HEK293 (cell line): Measurements from ENCODE around the gene PUDP.

ENCODE experiments used
- CTCF ChIA-PET: fragments of 350-600 bp; formaldehyde crosslinking; extraction: SDS; loops from one replicate; lab custom pipeline; 2021; ENCODE audit warnings: antibody characterized with exemption; lab: Yijun Ruan, JAX
- POLR2A ChIA-PET: fragments of 300-600 bp; formaldehyde crosslinking; extraction: SDS; loops from one replicate; lab custom pipeline; 2020; ENCODE audit warnings: antibody characterized with exemption, inconsistent platforms; lab: Yijun Ruan, JAX
- H3K27ac ChIP-seq: fragments of 200-500 bp; sonication (Bioruptor generic); 2 replicates; pipeline ENCODE4 v1.5.1; 2014; ENCODE audit warnings: low read depth, low read length, control low read depth, inconsistent platforms; ENCODE audit errors: extremely low read depth
- H3K36me3 ChIP-seq, 2 experiments: fragments of 200-500 bp in 1 of 2; sonication (Bioruptor generic) in 1 of 2; 1 replicate in 1 of 2; 2 replicates in 1 of 2; pipeline ENCODE4 v1.5.1; 2014 to 2017; ENCODE audit warnings: inconsistent platforms in 2 of 2, low read length in 2 of 2; ENCODE audit not compliant: control insufficient read depth in 2 of 2, insufficient read depth in 1 of 2
- H3K4me1 ChIP-seq: fragments of 200-500 bp; sonication (Bioruptor generic); 2 replicates; pipeline ENCODE4 v1.5.1; 2014; ENCODE audit warnings: mild to moderate bottlenecking, low read length, inconsistent platforms; ENCODE audit not compliant: control insufficient read depth, insufficient read depth
- H3K4me3 ChIP-seq: 2 replicates; pipeline ENCODE4 v1.5.1; 2011; ENCODE audit warnings: low read depth, mild to moderate bottlenecking, control low read depth, low read length, moderate library complexity
- H3K9me3 ChIP-seq: fragments of 200-500 bp; sonication (Bioruptor generic); 2 replicates; pipeline ENCODE4 v1.5.1; 2014; ENCODE audit warnings: low read depth, low read length, inconsistent platforms; ENCODE audit not compliant: control insufficient read depth, insufficient read depth
- HOXC10 ChIP-seq: sonication (generic); formaldehyde crosslinking; IDR thresholded peaks from 2 replicates; pipeline ENCODE4 v1.8.1; 2023; ENCODE audit warnings: mild to moderate bottlenecking, missing genetic modification reagents
- PRDM1 ChIP-seq: fragments of 450-650 bp; formaldehyde crosslinking; IDR thresholded peaks from 2 replicates; pipeline ENCODE4; 2016; ENCODE audit warnings: missing biosample characterization, missing genetic modification characterization
- SP2 ChIP-seq: fragments of 450-650 bp; formaldehyde crosslinking; IDR thresholded peaks from 2 replicates; pipeline ENCODE4 v1.5.1; 2016; ENCODE audit warnings: missing biosample characterization, missing genetic modification characterization
- ZFP3 ChIP-seq: fragments of 450-650 bp; formaldehyde crosslinking; IDR thresholded peaks from 2 replicates; pipeline ENCODE4 v1.5.1; 2016; ENCODE audit warnings: low read depth, missing biosample characterization, missing genetic modification characterization
- ZFP41 ChIP-seq: fragments of 450-650 bp; formaldehyde crosslinking; IDR thresholded peaks from 2 replicates; pipeline ENCODE4 v1.5.1; 2016; ENCODE audit warnings: missing biosample characterization, missing genetic modification characterization, borderline replicate concordance
- ZFP69B ChIP-seq: fragments of 450-650 bp; formaldehyde crosslinking; IDR thresholded peaks from 2 replicates; pipeline ENCODE4 v1.5.1; 2016; ENCODE audit warnings: missing biosample characterization, missing genetic modification characterization
- ZNF132 ChIP-seq: fragments of 450-650 bp; formaldehyde crosslinking; IDR thresholded peaks from 2 replicates; pipeline ENCODE4 v1.5.1; 2017; ENCODE audit warnings: missing biosample characterization, missing genetic modification characterization, borderline replicate concordance
- ZNF19 ChIP-seq: fragments of 450-650 bp; formaldehyde crosslinking; IDR thresholded peaks from 2 replicates; pipeline ENCODE4; 2016; ENCODE audit warnings: missing biosample characterization, missing genetic modification characterization, low read depth
- ZNF311 ChIP-seq: fragments of 450-650 bp; formaldehyde crosslinking; IDR thresholded peaks from 2 replicates; pipeline ENCODE4 v1.5.1; 2017; ENCODE audit warnings: missing biosample characterization, missing genetic modification characterization, borderline replicate concordance
- ZNF473 ChIP-seq: fragments of 450-650 bp; formaldehyde crosslinking; IDR thresholded peaks from 2 replicates; pipeline ENCODE4 v1.5.1; 2017; ENCODE audit warnings: missing biosample characterization, missing genetic modification characterization
- ZNF610 ChIP-seq: fragments of 450-650 bp; formaldehyde crosslinking; IDR thresholded peaks from 2 replicates; pipeline ENCODE4 v1.5.1; 2016; ENCODE audit warnings: missing biosample characterization, missing genetic modification characterization, borderline replicate concordance
- ZXDB ChIP-seq: fragments of 450-650 bp; formaldehyde crosslinking; IDR thresholded peaks from 2 replicates; pipeline ENCODE4 v1.5.1; 2016; ENCODE audit warnings: missing biosample characterization, missing genetic modification characterization
- TF ChIP-seq, protein P1 (sequence below): fragments of 450-650 bp; formaldehyde crosslinking; IDR thresholded peaks from 2 replicates; pipeline ENCODE4 v1.5.1; 2016; ENCODE audit warnings: missing biosample characterization, missing genetic modification characterization
- TF ChIP-seq, protein P2 (sequence below): IDR thresholded peaks from 2 replicates; pipeline ENCODE4 v1.6.1; 2011; ENCODE audit warnings: mild to moderate bottlenecking, low read depth, low read length, borderline replicate concordance
- TF ChIP-seq, protein P3 (sequence below): fragments of 450-650 bp; formaldehyde crosslinking; IDR thresholded peaks from 2 replicates; pipeline ENCODE4 v1.5.1; 2016; ENCODE audit warnings: missing biosample characterization, missing genetic modification characterization
- TF ChIP-seq, protein P4 (sequence below): fragments of 450-650 bp; IDR thresholded peaks from 2 replicates; pipeline ENCODE4 v1.5.1; 2018; ENCODE audit warnings: missing biosample characterization, missing genetic modification characterization
- TF ChIP-seq, protein P5 (sequence below): fragments of 450-650 bp; formaldehyde crosslinking; IDR thresholded peaks from 2 replicates; pipeline ENCODE4 v1.5.1; 2016; ENCODE audit warnings: missing biosample characterization, missing genetic modification characterization
- TF ChIP-seq, protein P6 (sequence below): fragments of 450-650 bp; formaldehyde crosslinking; IDR thresholded peaks from 2 replicates; pipeline ENCODE4 v1.5.1; 2016; ENCODE audit warnings: missing biosample characterization, missing genetic modification characterization, low read depth
- TF ChIP-seq, protein P7 (sequence below): fragments of 450-650 bp; formaldehyde crosslinking; IDR thresholded peaks from 2 replicates; pipeline ENCODE4 v1.5.1; 2016; ENCODE audit warnings: missing biosample characterization, missing genetic modification characterization, low read depth
- TF ChIP-seq, protein P8 (sequence below): fragments of 450-650 bp; formaldehyde crosslinking; IDR thresholded peaks from 2 replicates; pipeline ENCODE4 v1.5.1; 2017; ENCODE audit warnings: missing biosample characterization, mild to moderate bottlenecking, missing genetic modification characterization, moderate library complexity
- TF ChIP-seq, protein P9 (sequence below): fragments of 450-650 bp; formaldehyde crosslinking; IDR thresholded peaks from 2 replicates; pipeline ENCODE4 v1.5.1; 2016; ENCODE audit warnings: missing biosample characterization, missing genetic modification characterization

Gene PUDP

DNA sequence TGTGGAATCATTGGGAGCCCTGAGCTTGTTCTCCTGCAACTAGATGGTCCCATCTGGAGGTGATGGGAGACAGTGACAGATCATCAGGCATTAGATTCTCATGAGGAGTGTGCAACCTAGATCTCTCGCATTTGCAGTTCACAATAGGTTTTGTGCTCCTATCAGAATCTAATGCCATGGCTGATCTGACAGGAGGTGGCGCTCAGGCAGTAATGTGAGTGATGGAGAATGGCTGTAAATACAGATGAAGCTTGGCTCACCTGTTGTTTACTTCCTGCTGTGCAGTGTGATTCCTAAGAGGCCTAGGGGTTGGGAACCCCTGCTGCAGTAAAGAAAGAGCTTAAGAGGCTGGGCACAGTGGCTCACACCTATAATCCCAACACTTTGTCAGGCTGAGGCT lies 42.2 kb upstream of the PUDP start:
- Histone ChIP-seq H3K4me1 (no peaks in the 10 kb centered on the region), H3K4me3 (no peak overlapping the region), H3K36me3 (no peaks in the 10 kb centered on the region), H3K9me3 (no peaks in the 10 kb centered on the region), H3K27ac (no peak overlapping the region)
- CTCF ChIA-PET: interaction anchor here (0.6 kb wide), 1 partner anchor 1549 kb away, joined by 3 read pairs; no protein-coding TSS in a partner anchor
- POLR2A ChIA-PET: no interaction called here
- TF ChIP-seq ZXDB (tag by site-specific recombination): no peak
- TF ChIP-seq, protein P1, sequence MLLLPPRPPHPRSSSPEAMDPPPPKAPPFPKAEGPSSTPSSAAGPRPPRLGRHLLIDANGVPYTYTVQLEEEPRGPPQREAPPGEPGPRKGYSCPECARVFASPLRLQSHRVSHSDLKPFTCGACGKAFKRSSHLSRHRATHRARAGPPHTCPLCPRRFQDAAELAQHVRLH (tag by site-specific recombination): no peak
- TF ChIP-seq ZNF610 (tag by site-specific recombination): no peak
- TF ChIP-seq, protein P2, sequence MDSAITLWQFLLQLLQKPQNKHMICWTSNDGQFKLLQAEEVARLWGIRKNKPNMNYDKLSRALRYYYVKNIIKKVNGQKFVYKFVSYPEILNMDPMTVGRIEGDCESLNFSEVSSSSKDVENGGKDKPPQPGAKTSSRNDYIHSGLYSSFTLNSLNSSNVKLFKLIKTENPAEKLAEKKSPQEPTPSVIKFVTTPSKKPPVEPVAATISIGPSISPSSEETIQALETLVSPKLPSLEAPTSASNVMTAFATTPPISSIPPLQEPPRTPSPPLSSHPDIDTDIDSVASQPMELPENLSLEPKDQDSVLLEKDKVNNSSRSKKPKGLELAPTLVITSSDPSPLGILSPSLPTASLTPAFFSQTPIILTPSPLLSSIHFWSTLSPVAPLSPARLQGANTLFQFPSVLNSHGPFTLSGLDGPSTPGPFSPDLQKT: no peak
- no peak for TF ChIP-seq ZNF311 (tag by site-specific recombination)
- TF ChIP-seq PRDM1: no peak
- no peak for TF ChIP-seq ZFP3 (tag by site-specific recombination)
- no peak for TF ChIP-seq ZFP69B (tag by site-specific recombination)
- TF ChIP-seq ZNF132: no peak
- no peak for TF ChIP-seq HOXC10
- TF ChIP-seq, protein P3, sequence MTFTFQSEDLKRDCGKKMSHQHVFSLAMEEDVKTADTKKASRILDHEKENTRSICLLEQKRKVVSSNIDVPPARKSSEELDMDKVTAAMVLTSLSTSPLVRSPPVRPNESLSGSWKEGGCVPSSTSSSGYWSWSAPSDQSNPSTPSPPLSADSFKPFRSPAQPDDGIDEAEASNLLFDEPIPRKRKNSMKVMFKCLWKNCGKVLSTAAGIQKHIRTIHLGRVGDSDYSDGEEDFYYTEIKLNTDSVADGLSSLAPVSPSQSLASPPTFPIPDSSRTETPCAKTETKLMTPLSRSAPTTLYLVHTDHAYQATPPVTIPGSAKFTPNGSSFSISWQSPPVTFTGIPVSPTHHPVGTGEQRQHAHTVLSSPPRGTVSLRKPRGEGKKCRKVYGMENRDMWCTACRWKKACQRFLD (tag by site-specific recombination): no peak
- TF ChIP-seq, protein P4, sequence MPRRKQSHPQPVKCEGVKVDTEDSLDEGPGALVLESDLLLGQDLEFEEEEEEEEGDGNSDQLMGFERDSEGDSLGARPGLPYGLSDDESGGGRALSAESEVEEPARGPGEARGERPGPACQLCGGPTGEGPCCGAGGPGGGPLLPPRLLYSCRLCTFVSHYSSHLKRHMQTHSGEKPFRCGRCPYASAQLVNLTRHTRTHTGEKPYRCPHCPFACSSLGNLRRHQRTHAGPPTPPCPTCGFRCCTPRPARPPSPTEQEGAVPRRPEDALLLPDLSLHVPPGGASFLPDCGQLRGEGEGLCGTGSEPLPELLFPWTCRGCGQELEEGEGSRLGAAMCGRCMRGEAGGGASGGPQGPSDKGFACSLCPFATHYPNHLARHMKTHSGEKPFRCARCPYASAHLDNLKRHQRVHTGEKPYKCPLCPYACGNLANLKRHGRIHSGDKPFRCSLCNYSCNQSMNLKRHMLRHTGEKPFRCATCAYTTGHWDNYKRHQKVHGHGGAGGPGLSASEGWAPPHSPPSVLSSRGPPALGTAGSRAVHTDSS (tag by site-specific recombination): no peak
- TF ChIP-seq, protein P5, sequence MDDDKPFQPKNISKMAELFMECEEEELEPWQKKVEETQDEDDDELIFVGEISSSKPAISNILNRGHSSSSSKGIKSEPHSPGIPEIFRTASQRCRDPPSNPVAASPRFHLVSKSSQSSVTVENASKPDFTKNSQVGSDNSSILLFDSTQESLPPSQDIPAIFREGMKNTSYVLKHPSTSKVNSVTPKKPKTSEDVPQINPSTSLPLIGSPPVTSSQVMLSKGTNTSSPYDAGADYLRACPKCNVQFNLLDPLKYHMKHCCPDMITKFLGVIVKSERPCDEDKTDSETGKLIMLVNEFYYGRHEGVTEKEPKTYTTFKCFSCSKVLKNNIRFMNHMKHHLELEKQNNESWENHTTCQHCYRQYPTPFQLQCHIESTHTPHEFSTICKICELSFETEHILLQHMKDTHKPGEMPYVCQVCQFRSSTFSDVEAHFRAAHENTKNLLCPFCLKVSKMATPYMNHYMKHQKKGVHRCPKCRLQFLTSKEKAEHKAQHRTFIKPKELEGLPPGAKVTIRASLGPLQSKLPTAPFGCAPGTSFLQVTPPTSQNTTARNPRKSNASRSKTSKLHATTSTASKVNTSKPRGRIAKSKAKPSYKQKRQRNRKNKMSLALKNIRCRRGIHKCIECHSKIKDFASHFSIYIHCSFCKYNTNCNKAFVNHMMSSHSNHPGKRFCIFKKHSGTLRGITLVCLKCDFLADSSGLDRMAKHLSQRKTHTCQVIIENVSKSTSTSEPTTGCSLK (tag by site-specific recombination): no peak
- TF ChIP-seq, protein P6, sequence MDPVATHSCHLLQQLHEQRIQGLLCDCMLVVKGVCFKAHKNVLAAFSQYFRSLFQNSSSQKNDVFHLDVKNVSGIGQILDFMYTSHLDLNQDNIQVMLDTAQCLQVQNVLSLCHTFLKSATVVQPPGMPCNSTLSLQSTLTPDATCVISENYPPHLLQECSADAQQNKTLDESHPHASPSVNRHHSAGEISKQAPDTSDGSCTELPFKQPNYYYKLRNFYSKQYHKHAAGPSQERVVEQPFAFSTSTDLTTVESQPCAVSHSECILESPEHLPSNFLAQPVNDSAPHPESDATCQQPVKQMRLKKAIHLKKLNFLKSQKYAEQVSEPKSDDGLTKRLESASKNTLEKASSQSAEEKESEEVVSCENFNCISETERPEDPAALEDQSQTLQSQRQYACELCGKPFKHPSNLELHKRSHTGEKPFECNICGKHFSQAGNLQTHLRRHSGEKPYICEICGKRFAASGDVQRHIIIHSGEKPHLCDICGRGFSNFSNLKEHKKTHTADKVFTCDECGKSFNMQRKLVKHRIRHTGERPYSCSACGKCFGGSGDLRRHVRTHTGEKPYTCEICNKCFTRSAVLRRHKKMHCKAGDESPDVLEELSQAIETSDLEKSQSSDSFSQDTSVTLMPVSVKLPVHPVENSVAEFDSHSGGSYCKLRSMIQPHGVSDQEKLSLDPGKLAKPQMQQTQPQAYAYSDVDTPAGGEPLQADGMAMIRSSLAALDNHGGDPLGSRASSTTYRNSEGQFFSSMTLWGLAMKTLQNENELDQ (tag by site-specific recombination): no peak

DNA sequence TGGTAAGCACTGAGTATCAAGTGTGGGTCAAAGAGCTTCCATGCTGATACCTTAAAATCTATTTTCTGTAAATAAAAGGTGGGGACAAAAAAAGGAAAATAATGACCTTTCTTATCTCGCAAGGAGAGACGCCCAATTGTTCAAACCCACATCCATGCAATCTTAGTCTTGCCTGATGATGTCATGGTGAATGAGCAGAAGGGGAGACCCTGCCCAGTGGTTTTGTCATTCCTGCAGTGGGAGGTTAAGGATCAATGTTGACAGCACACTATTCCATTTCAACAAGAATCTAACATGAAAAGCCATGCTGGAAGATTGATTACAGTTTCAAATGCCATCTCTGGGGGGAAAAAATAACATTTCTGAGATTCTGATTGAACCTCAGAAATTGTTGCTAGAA lies 40.7 kb upstream of the PUDP start:
- ChIA-PET CTCF (no interaction called here), POLR2A (no interaction called here)
- Histone ChIP-seq H3K4me1 (no peaks in the 10 kb centered on the region), H3K27ac (no peak overlapping the region), H3K36me3 (no peaks in the 10 kb centered on the region), H3K4me3 (no peak overlapping the region), H3K9me3 (no peaks in the 10 kb centered on the region)
- TF ChIP-seq ZNF473 (no peak), PRDM1 (no peak), ZFP3 (tag by site-specific recombination) (no peak), SP2 (tag by site-specific recombination) (no peak), ZNF19 (tag by site-specific recombination) (no peak), ZFP41 (tag by site-specific recombination) (no peak)
- TF ChIP-seq, protein P7, sequence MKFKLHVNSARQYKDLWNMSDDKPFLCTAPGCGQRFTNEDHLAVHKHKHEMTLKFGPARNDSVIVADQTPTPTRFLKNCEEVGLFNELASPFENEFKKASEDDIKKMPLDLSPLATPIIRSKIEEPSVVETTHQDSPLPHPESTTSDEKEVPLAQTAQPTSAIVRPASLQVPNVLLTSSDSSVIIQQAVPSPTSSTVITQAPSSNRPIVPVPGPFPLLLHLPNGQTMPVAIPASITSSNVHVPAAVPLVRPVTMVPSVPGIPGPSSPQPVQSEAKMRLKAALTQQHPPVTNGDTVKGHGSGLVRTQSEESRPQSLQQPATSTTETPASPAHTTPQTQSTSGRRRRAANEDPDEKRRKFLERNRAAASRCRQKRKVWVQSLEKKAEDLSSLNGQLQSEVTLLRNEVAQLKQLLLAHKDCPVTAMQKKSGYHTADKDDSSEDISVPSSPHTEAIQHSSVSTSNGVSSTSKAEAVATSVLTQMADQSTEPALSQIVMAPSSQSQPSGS (tag by site-specific recombination): no peak
- TF ChIP-seq, protein P8, sequence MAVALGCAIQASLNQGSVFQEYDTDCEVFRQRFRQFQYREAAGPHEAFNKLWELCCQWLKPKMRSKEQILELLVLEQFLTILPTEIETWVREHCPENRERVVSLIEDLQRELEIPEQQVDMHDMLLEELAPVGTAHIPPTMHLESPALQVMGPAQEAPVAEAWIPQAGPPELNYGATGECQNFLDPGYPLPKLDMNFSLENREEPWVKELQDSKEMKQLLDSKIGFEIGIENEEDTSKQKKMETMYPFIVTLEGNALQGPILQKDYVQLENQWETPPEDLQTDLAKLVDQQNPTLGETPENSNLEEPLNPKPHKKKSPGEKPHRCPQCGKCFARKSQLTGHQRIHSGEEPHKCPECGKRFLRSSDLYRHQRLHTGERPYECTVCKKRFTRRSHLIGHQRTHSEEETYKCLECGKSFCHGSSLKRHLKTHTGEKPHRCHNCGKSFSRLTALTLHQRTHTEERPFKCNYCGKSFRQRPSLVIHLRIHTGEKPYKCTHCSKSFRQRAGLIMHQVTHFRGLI (tag by site-specific recombination): no peak
- TF ChIP-seq, protein P9, sequence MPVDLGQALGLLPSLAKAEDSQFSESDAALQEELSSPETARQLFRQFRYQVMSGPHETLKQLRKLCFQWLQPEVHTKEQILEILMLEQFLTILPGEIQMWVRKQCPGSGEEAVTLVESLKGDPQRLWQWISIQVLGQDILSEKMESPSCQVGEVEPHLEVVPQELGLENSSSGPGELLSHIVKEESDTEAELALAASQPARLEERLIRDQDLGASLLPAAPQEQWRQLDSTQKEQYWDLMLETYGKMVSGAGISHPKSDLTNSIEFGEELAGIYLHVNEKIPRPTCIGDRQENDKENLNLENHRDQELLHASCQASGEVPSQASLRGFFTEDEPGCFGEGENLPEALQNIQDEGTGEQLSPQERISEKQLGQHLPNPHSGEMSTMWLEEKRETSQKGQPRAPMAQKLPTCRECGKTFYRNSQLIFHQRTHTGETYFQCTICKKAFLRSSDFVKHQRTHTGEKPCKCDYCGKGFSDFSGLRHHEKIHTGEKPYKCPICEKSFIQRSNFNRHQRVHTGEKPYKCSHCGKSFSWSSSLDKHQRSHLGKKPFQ (tag by site-specific recombination): no peak
